ENCODE measurements around the gene TAOK1. TPM values are rescaled to one million over a fixed set of nuclear protein-coding genes. Genes with fewer than 3 reads are reported as not detected.

TAOK1 gene
- total RNA-seq, 1 donor from 2014 or later: 41.9 TPM

- no peak for DNase-seq (ENCODE audit: low spot score)
- Mint-ChIP-seq H3K4me3 (ENCODE audit: low read depth) (no peak overlapping the region), H3K4me1 (ENCODE audit: low read depth) (peaks cover 11% of the 10 kb centered on the region), H3K36me3 (ENCODE audit: low read depth) (no peaks in the 10 kb centered on the region), H3K27ac (no peak overlapping the region), H3K9me3 (no peaks in the 10 kb centered on the region), H3K27me3 (ENCODE audit: low read depth) (no peaks in the 10 kb centered on the region)
- intact Hi-C loops (cut with micrococcal nuclease): no loop called here
Observed at GRCh38 chr17:29358416-29358815, 31.7 kb upstream of the TAOK1 start.

GRCh38 chr17:29359777-29360176, 30.4 kb upstream of the TAOK1 start:
- Mint-ChIP-seq H3K36me3 (ENCODE audit: low read depth) (no peaks in the 10 kb centered on the region), H3K9me3 (no peaks in the 10 kb centered on the region), H3K4me3 (ENCODE audit: low read depth) (no peak overlapping the region), H3K4me1 (ENCODE audit: low read depth) (peaks cover 11% of the 10 kb centered on the region), H3K27me3 (ENCODE audit: low read depth) (no peaks in the 10 kb centered on the region), H3K27ac (no peak overlapping the region)
- intact Hi-C loops (cut with micrococcal nuclease): no loop called here
- DNase-seq (ENCODE audit: low spot score): no peak

GRCh38 chr17:29363716-29364115, 26.4 kb upstream of the TAOK1 start:
- H3K4me3 Mint-ChIP-seq (ENCODE audit: low read depth): no peak overlapping the region
- H3K4me1 Mint-ChIP-seq (ENCODE audit: low read depth): peaks cover under 1% of the 10 kb centered on the region
- no peaks in the 10 kb centered on the region for H3K27me3 Mint-ChIP-seq (ENCODE audit: low read depth)
- no peak overlapping the region for H3K27ac Mint-ChIP-seq
- intact Hi-C loops (cut with micrococcal nuclease): no loop called here
- no peak for DNase-seq (ENCODE audit: low spot score)
- no peaks in the 10 kb centered on the region for H3K9me3 Mint-ChIP-seq
- H3K36me3 Mint-ChIP-seq (ENCODE audit: low read depth): no peaks in the 10 kb centered on the region

- Mint-ChIP-seq H3K27ac (no peak overlapping the region), H3K4me1 (ENCODE audit: low read depth) (no peaks in the 10 kb centered on the region), H3K27me3 (ENCODE audit: low read depth) (no peaks in the 10 kb centered on the region), H3K36me3 (ENCODE audit: low read depth) (no peaks in the 10 kb centered on the region), H3K9me3 (no peaks in the 10 kb centered on the region), H3K4me3 (ENCODE audit: low read depth) (no peak overlapping the region)
- intact Hi-C loops (cut with micrococcal nuclease): no loop called here
- no peak for DNase-seq (ENCODE audit: low spot score)
Observed at GRCh38 chr17:29364691-29365090, 25.5 kb upstream of the TAOK1 start.

- H3K9me3 Mint-ChIP-seq: no peaks in the 10 kb centered on the region
- DNase-seq (ENCODE audit: low spot score): no peak
- intact Hi-C loops (cut with micrococcal nuclease): no loop called here
Observed at GRCh38 chr17:29368161-29368560, 22.0 kb upstream of the TAOK1 start.

GRCh38 chr17:29368926-29369325, 21.2 kb upstream of the TAOK1 start:
- intact Hi-C loops (cut with micrococcal nuclease): no loop called here
- H3K4me3 Mint-ChIP-seq (ENCODE audit: low read depth): no peak overlapping the region
- H3K27ac Mint-ChIP-seq: no peak overlapping the region
- no peaks in the 10 kb centered on the region for H3K4me1 Mint-ChIP-seq (ENCODE audit: low read depth)
- H3K27me3 Mint-ChIP-seq (ENCODE audit: low read depth): no peaks in the 10 kb centered on the region
- H3K9me3 Mint-ChIP-seq: no peaks in the 10 kb centered on the region
- DNase-seq (ENCODE audit: low spot score): no peak
- no peaks in the 10 kb centered on the region for H3K36me3 Mint-ChIP-seq (ENCODE audit: low read depth)

More at GRCh38 chr17:29368161-29368560, 22.0 kb upstream of the TAOK1 start:
- H3K27ac Mint-ChIP-seq: no peak overlapping the region
- no peaks in the 10 kb centered on the region for H3K27me3 Mint-ChIP-seq (ENCODE audit: low read depth)
- H3K4me1 Mint-ChIP-seq (ENCODE audit: low read depth): no peaks in the 10 kb centered on the region
- H3K36me3 Mint-ChIP-seq (ENCODE audit: low read depth): no peaks in the 10 kb centered on the region
- no peak overlapping the region for H3K4me3 Mint-ChIP-seq (ENCODE audit: low read depth)

GRCh38 chr17:29369831-29370735, 20.1 kb upstream of the TAOK1 start:
- Mint-ChIP-seq H3K27ac (no peak overlapping the region), H3K4me3 (ENCODE audit: low read depth) (no peak overlapping the region), H3K9me3 (no peaks in the 10 kb centered on the region), H3K4me1 (ENCODE audit: low read depth) (no peaks in the 10 kb centered on the region), H3K36me3 (ENCODE audit: low read depth) (no peaks in the 10 kb centered on the region), H3K27me3 (ENCODE audit: low read depth) (no peaks in the 10 kb centered on the region)
- peak; percentile 18 for DNase-seq (ENCODE audit: low spot score)
- intact Hi-C loops (cut with micrococcal nuclease): loop anchor here (1.0 kb wide), 1 partner anchor 167 kb away; no protein-coding TSS in a partner anchor

- Mint-ChIP-seq H3K27me3 (ENCODE audit: low read depth) (peaks cover 7% of the 10 kb centered on the region), H3K27ac (no peak overlapping the region), H3K4me3 (ENCODE audit: low read depth) (no peak overlapping the region), H3K36me3 (ENCODE audit: low read depth) (no peaks in the 10 kb centered on the region), H3K9me3 (no peaks in the 10 kb centered on the region), H3K4me1 (ENCODE audit: low read depth) (no peaks in the 10 kb centered on the region)
- DNase-seq (ENCODE audit: low spot score): no peak
- intact Hi-C loops (cut with micrococcal nuclease): no loop called here
Observed at GRCh38 chr17:29376667-29377270, 13.4 kb upstream of the TAOK1 start.

GRCh38 chr17:29378500-29378899, 11.7 kb upstream of the TAOK1 start:
- Mint-ChIP-seq H3K27ac (no peak overlapping the region), H3K4me3 (ENCODE audit: low read depth) (no peak overlapping the region), H3K4me1 (ENCODE audit: low read depth) (no peaks in the 10 kb centered on the region), H3K27me3 (ENCODE audit: low read depth) (peaks cover 7% of the 10 kb centered on the region), H3K9me3 (no peaks in the 10 kb centered on the region), H3K36me3 (ENCODE audit: low read depth) (no peaks in the 10 kb centered on the region)
- DNase-seq (ENCODE audit: low spot score): no peak
- intact Hi-C loops (cut with micrococcal nuclease): no loop called here

GRCh38 chr17:29379084-29379991, 10.8 kb upstream of the TAOK1 start:
- intact Hi-C loops (cut with micrococcal nuclease): no loop called here
- no peaks in the 10 kb centered on the region for H3K4me1 Mint-ChIP-seq (ENCODE audit: low read depth)
- H3K36me3 Mint-ChIP-seq (ENCODE audit: low read depth): no peaks in the 10 kb centered on the region
- no peak for DNase-seq (ENCODE audit: low spot score)
- no peak overlapping the region for H3K27ac Mint-ChIP-seq
- peaks cover 7% of the 10 kb centered on the region for H3K27me3 Mint-ChIP-seq (ENCODE audit: low read depth)
- no peaks in the 10 kb centered on the region for H3K9me3 Mint-ChIP-seq
- H3K4me3 Mint-ChIP-seq (ENCODE audit: low read depth): no peak overlapping the region

GRCh38 chr17:29383686-29384085, 6.5 kb upstream of the TAOK1 start:
- no peaks in the 10 kb centered on the region for H3K4me1 Mint-ChIP-seq (ENCODE audit: low read depth)
- no peak overlapping the region for H3K4me3 Mint-ChIP-seq (ENCODE audit: low read depth)

GRCh38 chr17:29384901-29385300, 5.3 kb upstream of the TAOK1 start:
- H3K36me3 Mint-ChIP-seq (ENCODE audit: low read depth): no peaks in the 10 kb centered on the region
- peaks cover 4% of the 10 kb centered on the region for H3K4me1 Mint-ChIP-seq (ENCODE audit: low read depth)
- H3K27ac Mint-ChIP-seq: no peak overlapping the region
- DNase-seq (ENCODE audit: low spot score): no peak
- H3K4me3 Mint-ChIP-seq (ENCODE audit: low read depth): no peak overlapping the region
- intact Hi-C loops (cut with micrococcal nuclease): no loop called here
- no peaks in the 10 kb centered on the region for H3K27me3 Mint-ChIP-seq (ENCODE audit: low read depth)
- H3K9me3 Mint-ChIP-seq: no peaks in the 10 kb centered on the region

More at GRCh38 chr17:29383686-29384085, 6.5 kb upstream of the TAOK1 start:
- no peaks in the 10 kb centered on the region for H3K36me3 Mint-ChIP-seq (ENCODE audit: low read depth)
- H3K9me3 Mint-ChIP-seq: no peaks in the 10 kb centered on the region
- intact Hi-C loops (cut with micrococcal nuclease): no loop called here
- H3K27me3 Mint-ChIP-seq (ENCODE audit: low read depth): no peaks in the 10 kb centered on the region
- H3K27ac Mint-ChIP-seq: no peak overlapping the region
- no peak for DNase-seq (ENCODE audit: low spot score)
